Activated CD4-positive, CD25-positive, alpha-beta regulatory T cell treated with anti-CD3 and anti-CD28 coated beads, Interleukin-2, amount 50 U/mL, for 24 hours (primary cell): Measurements from ENCODE around the gene CFL2.
"Not testable (repeated sequence)": the region's sequence is repeated elsewhere in the genome, so short reads cannot be mapped to it uniquely, and the experiment has no call there.

Experiments used
- ATAC-seq, 2 donors: fragments of 150-1000 bp; cut with Tn5 transposase; one replicate each; pipeline ENCODE4 v1.10.0; 2021; ENCODE audit warnings: mild to moderate bottlenecking in 1 of 2, moderate library complexity in 1 of 2

Gene CFL2

GRCh38 chr14:34711169-34711568 is 3.2 kb downstream of the CFL2 start:
- no peak for ATAC-seq

- no peak for ATAC-seq
Observed at GRCh38 chr14:34710744-34711143, 3.6 kb downstream of the CFL2 start.

DNA sequence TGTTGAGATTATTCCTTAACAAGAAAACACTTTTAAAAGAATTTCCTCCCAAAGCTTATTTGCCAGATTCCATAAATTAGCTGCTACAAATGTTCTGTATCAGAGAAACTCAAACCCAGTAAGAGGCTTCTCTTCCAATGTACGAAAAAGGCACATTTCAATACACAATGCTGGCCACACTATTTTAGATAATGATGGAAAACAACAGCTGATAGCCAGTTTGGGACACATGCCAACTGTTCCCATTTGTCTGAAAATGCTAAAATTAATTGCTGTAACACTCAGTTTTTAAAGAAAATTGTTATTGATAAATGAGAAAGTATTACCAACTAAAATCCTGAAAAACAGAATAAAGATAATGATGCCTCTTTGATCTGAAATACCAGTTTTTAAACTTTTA is 4.4 kb downstream of the CFL2 start:
- ATAC-seq = no peak

DNA sequence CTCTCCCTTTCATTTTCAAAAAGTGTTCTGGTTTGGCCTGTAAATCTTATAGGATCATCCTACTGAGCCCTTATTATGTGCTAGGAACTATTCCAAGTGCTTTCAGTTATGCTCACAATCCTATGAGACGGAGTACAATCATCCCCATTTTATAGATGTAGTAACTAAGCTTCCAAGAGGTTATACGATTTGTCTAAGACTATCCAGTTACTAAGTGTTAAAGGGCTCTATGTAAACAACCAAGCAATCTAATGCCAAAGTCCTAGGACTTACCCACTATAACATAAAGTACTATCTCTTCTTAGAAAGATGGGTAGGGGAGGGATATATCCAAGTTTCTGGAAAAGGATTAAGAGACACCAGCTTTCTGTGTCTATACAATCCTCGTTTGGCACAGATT is 6.7 kb downstream of the CFL2 start:
- ATAC-seq = no peak

- ATAC-seq = no peak
Observed at GRCh38 chr14:34701808-34702207, 12.6 kb downstream of the CFL2 start.

- ATAC-seq = no peak
Observed at GRCh38 chr14:34700622-34701130, 13.7 kb downstream of the CFL2 start.

DNA sequence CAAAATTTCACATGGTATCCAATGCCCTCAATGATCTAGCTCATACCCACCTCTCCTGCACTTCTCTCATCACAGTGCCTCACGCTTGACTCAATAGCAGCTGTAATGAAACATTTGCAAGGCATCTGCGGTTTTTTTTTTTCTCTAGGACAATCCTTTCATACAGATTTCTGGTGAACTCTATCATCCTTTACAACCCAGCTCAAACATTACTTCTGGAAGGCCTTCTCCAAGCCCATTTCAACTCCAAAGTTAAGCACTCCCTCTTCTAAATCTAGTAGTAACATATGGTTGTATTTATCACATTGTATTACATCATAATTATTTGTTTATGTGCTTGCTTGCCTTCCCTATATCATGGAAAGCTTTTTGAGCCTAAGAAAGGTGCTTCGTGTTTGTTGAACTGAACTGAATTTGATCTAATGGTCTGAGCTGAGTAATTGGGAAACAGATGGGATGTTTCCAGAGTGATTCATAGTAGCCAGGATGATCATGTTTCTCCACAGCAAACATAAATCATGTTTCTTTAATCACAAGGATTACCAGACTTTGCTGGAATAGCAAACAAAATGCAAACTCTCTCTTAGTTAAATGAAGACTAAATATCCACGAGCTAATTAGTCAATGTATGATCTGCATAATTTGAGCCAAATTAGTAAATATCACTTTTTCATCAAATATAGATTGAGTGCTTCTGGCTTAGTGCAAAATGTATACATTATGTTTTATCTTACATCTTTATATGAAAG is 14.3 kb downstream of the CFL2 start:
- no peak for ATAC-seq

DNA sequence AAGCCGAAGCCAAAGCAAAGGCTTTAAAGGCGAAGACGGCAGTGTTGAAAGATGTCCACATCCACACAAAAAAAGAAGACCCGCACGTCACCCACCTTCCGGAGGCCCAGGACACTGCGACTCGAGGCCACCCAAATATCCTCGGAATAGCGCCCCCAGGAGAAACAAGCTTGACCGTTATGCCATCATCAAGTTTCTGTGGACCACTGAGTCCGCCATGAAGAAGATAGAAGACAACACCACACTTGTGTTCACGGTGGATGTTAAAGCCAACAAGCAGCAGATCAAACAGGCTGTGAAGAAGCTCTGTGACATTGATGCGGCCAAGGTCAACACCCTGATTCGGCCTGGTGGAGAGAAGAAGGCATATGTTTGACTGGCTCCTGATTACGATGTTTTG is 20.2 kb downstream of the CFL2 start:
- not testable (repeated sequence) for ATAC-seq

GRCh38 chr14:34693228-34693939 is 21.0 kb downstream of the CFL2 start:
- ATAC-seq = no peak

- ATAC-seq = no peak
Observed at GRCh38 chr14:34692898-34693227, 21.5 kb downstream of the CFL2 start.

DNA sequence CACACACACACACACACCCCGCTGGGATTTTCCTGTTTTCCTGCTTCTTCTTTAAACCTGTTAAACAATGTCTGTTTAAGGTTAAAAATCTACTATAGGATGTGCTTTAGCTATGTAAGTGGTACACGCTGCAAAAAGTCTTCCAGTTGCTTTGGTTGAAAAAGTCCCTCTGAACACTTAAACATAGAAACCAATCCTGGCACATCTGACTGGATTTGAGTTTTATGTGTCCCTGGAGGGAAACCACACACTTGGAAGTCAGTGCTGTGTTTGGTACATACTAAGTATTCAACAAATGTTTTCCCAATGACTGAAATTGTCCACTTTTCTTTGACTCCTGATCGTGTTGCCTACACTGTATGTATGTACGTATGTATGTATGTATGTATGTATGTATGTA is 22.0 kb downstream of the CFL2 start:
- no peak for ATAC-seq

DNA sequence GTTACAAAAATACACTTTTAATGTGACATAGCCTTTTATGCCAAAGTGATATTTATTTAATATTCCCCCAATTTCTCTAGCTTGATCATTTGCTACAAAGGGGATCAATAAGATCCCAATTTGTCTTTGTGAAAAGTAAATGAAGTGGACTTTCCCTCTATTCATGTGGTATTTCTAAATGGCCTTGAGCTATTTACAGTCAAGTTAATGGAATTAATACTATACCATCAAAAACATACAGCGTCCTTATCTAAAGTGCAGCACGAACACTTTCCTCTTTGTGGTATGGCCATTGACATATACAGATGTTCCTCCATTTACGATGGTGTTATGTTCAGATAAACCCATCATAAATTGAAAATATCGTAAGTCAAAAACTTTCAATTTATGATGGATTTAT is 23.2 kb downstream of the CFL2 start:
- ATAC-seq = no peak

DNA sequence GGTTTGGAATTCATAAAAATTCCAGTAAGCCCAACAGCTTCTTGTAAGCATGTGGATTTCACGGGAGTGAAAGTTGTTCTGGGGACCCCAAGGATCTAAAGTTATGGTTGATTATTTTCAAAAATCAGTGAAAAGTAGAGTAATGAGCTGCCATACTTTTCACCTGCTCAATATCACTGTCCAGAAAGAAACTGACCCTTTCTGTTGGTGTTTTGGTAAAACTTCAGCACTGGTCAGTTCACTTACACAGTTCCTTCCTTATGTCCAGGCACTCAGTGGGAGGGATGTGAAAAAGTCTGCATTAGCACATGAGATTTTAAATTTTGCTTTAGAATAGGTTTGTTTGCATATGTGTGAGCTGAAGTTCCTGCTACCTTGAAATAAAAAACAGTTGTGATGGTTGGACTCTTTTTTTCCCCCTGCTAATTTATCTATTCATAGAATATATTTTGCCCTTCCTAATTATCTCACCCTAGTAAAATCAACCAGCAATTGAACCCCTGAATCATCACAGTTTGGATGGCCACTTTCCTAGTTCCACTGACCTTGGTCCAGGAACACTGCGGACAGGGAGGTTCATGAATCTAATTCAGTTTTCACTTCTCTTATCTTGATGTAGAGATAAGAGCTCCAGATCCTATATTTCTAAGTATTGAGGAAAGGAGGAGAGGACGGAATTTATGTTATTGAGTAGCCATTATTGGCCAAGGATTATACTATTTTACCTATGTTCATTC is 25.8 kb downstream of the CFL2 start:
- ATAC-seq = no peak

DNA sequence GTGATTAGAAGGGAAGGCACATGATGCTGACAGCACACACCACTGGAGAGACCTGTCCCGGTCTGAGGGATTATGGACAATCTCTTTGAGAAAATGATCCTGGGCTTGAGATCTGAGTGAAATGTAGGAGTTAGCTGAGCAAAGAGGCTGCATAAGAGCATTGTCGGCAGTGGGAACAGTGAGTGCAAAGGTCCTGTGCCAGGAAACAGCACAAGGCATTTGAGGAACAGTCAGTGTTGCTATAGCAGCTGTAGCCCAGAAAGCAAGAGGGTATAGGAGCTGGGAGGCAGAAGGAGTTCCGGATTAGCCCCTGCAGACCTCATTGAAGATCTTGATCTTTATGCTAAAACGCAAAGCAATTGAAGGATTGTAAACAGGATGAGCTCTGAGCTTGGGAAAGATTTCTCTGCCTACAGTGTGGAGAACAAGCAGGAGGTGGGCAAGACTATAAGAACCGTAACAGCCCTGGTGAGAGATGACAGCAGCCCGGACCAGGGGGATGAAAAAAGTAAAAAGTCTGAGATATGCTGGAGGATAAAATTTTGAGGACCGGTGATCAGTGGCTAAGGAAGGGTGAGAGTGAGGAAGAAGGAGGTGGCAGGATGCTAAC is 28.5 kb downstream of the CFL2 start:
- ATAC-seq = no peak

GRCh38 chr14:34684578-34684977 is 29.8 kb downstream of the CFL2 start:
- no peak for ATAC-seq

- ATAC-seq = peak in 1 of 2 donors; percentile 51
Observed at GRCh38 chr14:34682787-34683321, 31.5 kb downstream of the CFL2 start.

DNA sequence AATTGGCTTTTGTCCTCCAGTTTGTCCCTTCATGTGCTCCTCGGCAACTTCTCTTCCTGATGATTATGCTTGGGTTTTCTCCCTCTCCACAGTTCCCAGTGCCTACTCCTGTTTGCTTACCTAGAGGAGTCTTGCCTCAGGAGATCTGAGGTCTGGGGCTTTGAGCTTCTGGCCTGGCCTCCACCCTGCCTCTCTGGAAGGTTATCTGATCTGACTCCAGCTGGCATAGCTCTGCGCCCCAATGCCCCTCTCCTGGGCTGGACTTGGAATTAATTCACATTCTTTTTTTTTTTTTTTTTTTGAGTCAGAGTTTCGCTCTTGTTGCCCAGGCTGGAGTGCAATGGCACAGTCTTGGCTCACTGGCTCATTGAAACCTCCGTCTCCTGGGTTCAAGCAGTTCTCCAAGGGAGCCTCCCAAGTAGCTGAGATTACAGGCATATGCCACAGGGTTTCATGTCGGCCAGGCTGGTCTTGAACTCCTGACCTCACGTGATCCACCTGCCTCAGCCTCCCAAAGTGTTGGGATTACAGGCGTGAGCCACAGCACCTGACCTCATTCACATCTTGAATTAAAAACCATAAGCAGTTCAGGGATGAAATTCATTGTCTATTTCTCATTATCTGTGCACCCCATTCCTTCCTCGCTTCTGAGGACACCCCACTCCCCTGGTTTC is 33.5 kb downstream of the CFL2 start:
- no peak for ATAC-seq

DNA sequence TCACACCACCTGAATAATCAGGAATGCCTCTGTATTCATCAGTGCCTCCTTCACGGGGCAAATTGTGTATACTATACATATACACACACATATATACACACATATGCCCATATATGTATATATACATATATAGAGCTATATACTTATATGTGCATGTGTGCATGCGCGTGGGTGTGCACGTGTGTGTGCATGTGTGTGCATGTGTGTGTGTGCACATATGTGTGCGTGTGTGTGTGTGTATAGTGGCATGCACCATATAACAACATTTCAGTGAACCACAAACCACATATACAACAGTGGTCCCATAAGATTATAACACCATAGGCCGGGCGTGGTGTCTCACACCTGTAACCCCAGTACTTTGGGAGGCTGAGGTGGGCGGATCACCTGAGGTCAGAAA is 35.7 kb downstream of the CFL2 start:
- ATAC-seq = no peak

GRCh38 chr14:34678306-34678705 is 36.1 kb downstream of the CFL2 start:
- no peak for ATAC-seq

DNA sequence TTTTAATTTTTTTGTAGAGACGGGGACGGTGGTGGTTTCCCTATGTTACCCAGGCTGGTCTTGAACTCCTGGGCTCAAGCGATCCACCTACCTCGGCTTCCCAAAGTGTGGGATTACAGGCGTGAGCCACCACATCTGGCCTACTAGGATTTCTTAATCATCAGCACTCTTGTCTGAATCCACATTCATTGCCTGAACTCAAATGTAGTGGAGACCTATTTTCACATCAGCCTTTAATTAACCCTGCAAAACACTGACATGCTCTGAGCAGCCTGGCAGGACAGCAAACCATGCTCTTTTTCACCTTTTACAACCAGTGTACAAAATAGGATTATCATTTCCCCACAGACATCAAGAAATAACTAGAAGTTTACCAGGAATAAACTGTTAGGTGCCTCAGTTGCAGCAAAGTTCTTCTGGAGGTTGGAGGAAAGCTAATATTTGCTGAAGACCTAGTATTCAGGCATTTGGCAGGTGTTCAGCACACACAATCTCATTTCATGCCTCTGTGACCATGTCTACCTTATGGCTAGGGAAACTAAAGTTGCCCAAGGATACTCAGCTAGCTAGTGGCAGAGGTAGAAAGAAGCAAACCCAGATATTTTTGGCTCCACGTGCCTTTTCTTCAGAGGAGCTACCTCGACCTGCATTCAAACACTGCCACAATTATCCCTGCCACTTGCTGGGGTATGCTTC is 37.7 kb downstream of the CFL2 start:
- no peak for ATAC-seq

- ATAC-seq = no peak
Observed at GRCh38 chr14:34673702-34674101, 40.7 kb downstream of the CFL2 start.

DNA sequence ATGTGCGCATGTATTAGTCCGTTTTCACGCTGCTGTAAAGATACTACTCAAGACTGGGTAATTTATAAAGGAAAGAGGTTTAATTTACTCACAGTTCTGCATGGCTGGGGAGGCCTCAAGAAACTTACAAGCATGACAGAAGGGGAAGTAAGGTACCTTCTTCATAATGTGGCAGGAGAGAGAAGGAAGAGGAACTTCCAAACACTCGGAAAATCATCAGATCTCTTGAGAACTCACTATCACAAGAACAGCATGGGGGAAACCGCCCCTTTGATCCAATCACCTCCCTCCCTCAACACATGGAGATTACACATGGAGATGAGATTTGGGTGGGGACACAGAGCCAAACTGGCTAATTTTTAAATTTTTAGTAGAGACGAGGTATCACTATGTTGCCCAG is 42.7 kb downstream of the CFL2 start:
- no peak for ATAC-seq
